ENCODE results near the gene B3GAT1. TPM values are rescaled to one million over a fixed set of nuclear protein-coding genes. Genes with fewer than 3 reads are reported as not detected.

The B3GAT1 gene
- polyA plus RNA-seq, 1 donor from 2014 or later, result 28.2 TPM

- Histone ChIP-seq H3K4me2 (ENCODE audit: low read length) (peak overlapping the region; percentile 80), H2AFZ (ENCODE audit: low read depth, low read length) (peak overlapping the region; percentile 76)
These were observed 1.2 kb upstream of the B3GAT1 start for GRCh38 chr11:134413043-134413825.

GRCh38 chr11:134410766-134411165 lies 1.3 kb downstream of the B3GAT1 start:
- no peaks in the 10 kb centered on the region for H3K36me3 ChIP-seq (ENCODE audit: insufficient read depth, low read length)
- no peak overlapping the region for H2AFZ ChIP-seq (ENCODE audit: low read depth, low read length)
- no peak overlapping the region for H3K27ac ChIP-seq (ENCODE audit: low read length)
- H4K20me1 ChIP-seq (ENCODE audit: insufficient read depth), result no peaks in the 10 kb centered on the region
- no peak for TF ChIP-seq SMC3 (conservative IDR thresholded peaks at IDR 0.05; ENCODE audit: poor library complexity)
- TF ChIP-seq MXI1 (conservative IDR thresholded peaks at IDR 0.05; ENCODE audit: poor library complexity, severe bottlenecking), result no peak
- H3K9me3 ChIP-seq (ENCODE audit: low read length), result no peaks in the 10 kb centered on the region
- H3F3A ChIP-seq (ENCODE audit: insufficient read depth, low read length, poor library complexity, severe bottlenecking), result no peaks in the 10 kb centered on the region
- peak overlapping the region; percentile 87 for H3K4me2 ChIP-seq (ENCODE audit: low read length)
- H3K9me2 ChIP-seq (ENCODE audit: insufficient read depth, low read length), result no peaks in the 10 kb centered on the region
- peaks cover 32% of the 10 kb centered on the region for H3K79me2 ChIP-seq (replicated peaks; ENCODE audit: insufficient read depth, low read length)
- no peaks in the 10 kb centered on the region for H3K27me3 ChIP-seq (ENCODE audit: insufficient read depth, low read depth, low read length)
- H3K4me3 ChIP-seq (ENCODE audit: low read length), result peak overlapping the region; percentile 92
- H3K9ac ChIP-seq (ENCODE audit: low read length), result peak overlapping the region; percentile 87

More at GRCh38 chr11:134413043-134413825, 1.2 kb upstream of the B3GAT1 start:
- no peak for TF ChIP-seq TAF1 (IDR thresholded peaks at IDR 0.05; ENCODE audit: low read depth)
- no peak for TF ChIP-seq POLR2AphosphoS5 (IDR thresholded peaks at IDR 0.05)
- TF ChIP-seq EZH2 (IDR thresholded peaks at IDR 0.05; ENCODE audit: borderline replicate concordance, insufficient read depth, low read length, poor library complexity, severe bottlenecking), result no peak
- TF ChIP-seq REST (IDR thresholded peaks at IDR 0.05; ENCODE audit: borderline replicate concordance), result no peak
- TF ChIP-seq EP300 (conservative IDR thresholded peaks at IDR 0.05; ENCODE audit: poor library complexity, severe bottlenecking), result no peak
- TF ChIP-seq MXI1 (conservative IDR thresholded peaks at IDR 0.05; ENCODE audit: poor library complexity, severe bottlenecking), result no peak
- TF ChIP-seq RAD21 (conservative IDR thresholded peaks at IDR 0.05), result no peak
- TF ChIP-seq, protein P1, sequence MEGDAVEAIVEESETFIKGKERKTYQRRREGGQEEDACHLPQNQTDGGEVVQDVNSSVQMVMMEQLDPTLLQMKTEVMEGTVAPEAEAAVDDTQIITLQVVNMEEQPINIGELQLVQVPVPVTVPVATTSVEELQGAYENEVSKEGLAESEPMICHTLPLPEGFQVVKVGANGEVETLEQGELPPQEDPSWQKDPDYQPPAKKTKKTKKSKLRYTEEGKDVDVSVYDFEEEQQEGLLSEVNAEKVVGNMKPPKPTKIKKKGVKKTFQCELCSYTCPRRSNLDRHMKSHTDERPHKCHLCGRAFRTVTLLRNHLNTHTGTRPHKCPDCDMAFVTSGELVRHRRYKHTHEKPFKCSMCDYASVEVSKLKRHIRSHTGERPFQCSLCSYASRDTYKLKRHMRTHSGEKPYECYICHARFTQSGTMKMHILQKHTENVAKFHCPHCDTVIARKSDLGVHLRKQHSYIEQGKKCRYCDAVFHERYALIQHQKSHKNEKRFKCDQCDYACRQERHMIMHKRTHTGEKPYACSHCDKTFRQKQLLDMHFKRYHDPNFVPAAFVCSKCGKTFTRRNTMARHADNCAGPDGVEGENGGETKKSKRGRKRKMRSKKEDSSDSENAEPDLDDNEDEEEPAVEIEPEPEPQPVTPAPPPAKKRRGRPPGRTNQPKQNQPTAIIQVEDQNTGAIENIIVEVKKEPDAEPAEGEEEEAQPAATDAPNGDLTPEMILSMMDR (IDR thresholded peaks at IDR 0.05; ENCODE audit: poor library complexity, severe bottlenecking), result no peak
- TF ChIP-seq SMC3 (conservative IDR thresholded peaks at IDR 0.05; ENCODE audit: poor library complexity), result no peak
- Histone ChIP-seq H3K9me3 (ENCODE audit: low read length) (no peaks in the 10 kb centered on the region), H4K20me1 (ENCODE audit: insufficient read depth) (no peaks in the 10 kb centered on the region), H3K4me3 (ENCODE audit: low read length) (peak overlapping the region; percentile 91), H3K27ac (ENCODE audit: low read length) (peak overlapping the region; percentile 61), H3K79me2 (replicated peaks; ENCODE audit: insufficient read depth, low read length) (peaks cover 28% of the 10 kb centered on the region), H3K36me3 (ENCODE audit: insufficient read depth, low read length) (no peaks in the 10 kb centered on the region), H3F3A (ENCODE audit: insufficient read depth, low read length, poor library complexity, severe bottlenecking) (no peaks in the 10 kb centered on the region), H3K9ac (ENCODE audit: low read length) (peak overlapping the region; percentile 87), H3K27me3 (ENCODE audit: insufficient read depth, low read depth, low read length) (no peaks in the 10 kb centered on the region), H3K9me2 (ENCODE audit: insufficient read depth, low read length) (no peaks in the 10 kb centered on the region)
